Measurements from ENCODE around the gene NR2E1.

Gene NR2E1

DNA sequence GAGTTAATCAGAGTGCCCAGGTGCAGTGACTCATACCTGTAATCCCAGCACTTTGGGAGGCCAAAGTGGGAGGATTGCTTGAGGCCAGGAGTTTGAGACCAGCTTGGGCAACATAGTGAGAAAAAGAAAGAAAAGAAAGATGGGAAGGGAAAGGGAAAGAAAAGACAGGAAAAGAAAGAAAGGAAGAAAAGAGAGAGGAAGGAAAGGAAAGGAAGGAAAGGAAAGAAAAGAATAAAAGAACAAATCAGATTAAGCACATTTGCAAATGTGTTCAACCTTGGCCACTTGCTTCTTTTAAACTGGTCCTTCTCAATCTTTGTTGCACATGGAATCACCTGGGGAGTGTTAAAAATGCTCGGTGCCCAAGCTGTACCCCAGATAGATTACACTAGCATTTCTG lies 28.0 kb downstream of the NR2E1 start:
- peak overlapping the region in 1 of 2 experiments; percentile 13 for H3K4me3 ChIP-seq (ENCODE audit: low read depth in 1 of 2, low read length in 1 of 2)

DNA sequence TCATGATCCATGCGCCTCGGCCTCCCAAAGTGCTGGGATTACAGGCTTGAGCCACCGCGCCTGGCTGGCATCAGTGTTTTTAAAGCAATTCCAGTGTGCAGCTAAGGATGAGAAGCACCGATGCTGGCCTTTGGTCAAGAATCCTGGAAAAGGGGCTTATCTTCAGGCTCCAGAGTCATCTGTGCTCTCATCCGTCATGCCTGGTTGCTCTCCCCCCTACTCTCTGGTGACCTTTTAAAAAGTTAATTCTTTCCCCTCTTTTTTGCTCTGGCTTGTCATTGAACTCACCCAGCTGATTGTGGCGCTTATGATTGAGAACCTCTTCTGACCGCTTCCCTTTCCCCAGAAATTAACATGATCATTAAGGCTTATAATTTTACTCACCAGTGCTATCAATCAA lies 28.7 kb downstream of the NR2E1 start:
- Histone ChIP-seq H3K36me3 (no peaks in the 10 kb centered on the region), H3K4me3 (ENCODE audit: low read depth in 1 of 2, low read length in 1 of 2) (no peak overlapping the region), H3K9me3 (no peaks in the 10 kb centered on the region), H3K4me1 (ENCODE audit: control insufficient read depth in 1 of 2, insufficient read depth in 1 of 2, low read depth in 1 of 2, low read length in 1 of 2) (peaks cover 43 to 50% of the 10 kb centered on the region in 2 experiments), H3K27ac (no peak overlapping the region), H3K27me3 (no peaks in the 10 kb centered on the region)
- TF ChIP-seq, protein P1, sequence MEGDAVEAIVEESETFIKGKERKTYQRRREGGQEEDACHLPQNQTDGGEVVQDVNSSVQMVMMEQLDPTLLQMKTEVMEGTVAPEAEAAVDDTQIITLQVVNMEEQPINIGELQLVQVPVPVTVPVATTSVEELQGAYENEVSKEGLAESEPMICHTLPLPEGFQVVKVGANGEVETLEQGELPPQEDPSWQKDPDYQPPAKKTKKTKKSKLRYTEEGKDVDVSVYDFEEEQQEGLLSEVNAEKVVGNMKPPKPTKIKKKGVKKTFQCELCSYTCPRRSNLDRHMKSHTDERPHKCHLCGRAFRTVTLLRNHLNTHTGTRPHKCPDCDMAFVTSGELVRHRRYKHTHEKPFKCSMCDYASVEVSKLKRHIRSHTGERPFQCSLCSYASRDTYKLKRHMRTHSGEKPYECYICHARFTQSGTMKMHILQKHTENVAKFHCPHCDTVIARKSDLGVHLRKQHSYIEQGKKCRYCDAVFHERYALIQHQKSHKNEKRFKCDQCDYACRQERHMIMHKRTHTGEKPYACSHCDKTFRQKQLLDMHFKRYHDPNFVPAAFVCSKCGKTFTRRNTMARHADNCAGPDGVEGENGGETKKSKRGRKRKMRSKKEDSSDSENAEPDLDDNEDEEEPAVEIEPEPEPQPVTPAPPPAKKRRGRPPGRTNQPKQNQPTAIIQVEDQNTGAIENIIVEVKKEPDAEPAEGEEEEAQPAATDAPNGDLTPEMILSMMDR (IDR thresholded peaks at IDR 0.05): no peak

More for the DNA sequence above, 28.0 kb downstream of the NR2E1 start:
- peak overlapping the region; percentile 65 for H3K27ac ChIP-seq
- H3K36me3 ChIP-seq: no peaks in the 10 kb centered on the region
- peaks cover 5% of the 10 kb centered on the region for H3K27me3 ChIP-seq
- TF ChIP-seq, protein P1 (IDR thresholded peaks at IDR 0.05): no peak
- H3K9me3 ChIP-seq: no peaks in the 10 kb centered on the region
- H3K4me1 ChIP-seq (ENCODE audit: control insufficient read depth in 1 of 2, insufficient read depth in 1 of 2, low read depth in 1 of 2, low read length in 1 of 2): peaks cover 43 to 50% of the 10 kb centered on the region in 2 experiments

- peaks cover 43 to 50% of the 10 kb centered on the region in 2 experiments for H3K4me1 ChIP-seq (ENCODE audit: control insufficient read depth in 1 of 2, insufficient read depth in 1 of 2, low read depth in 1 of 2, low read length in 1 of 2)
- TF ChIP-seq, protein P1 (IDR thresholded peaks at IDR 0.05): no peak
- H3K27ac ChIP-seq: no peak overlapping the region
- H3K36me3 ChIP-seq: no peaks in the 10 kb centered on the region
- H3K27me3 ChIP-seq: no peaks in the 10 kb centered on the region
- H3K9me3 ChIP-seq: no peaks in the 10 kb centered on the region
- H3K4me3 ChIP-seq (ENCODE audit: low read depth in 1 of 2, low read length in 1 of 2): no peak overlapping the region
These were observed 29.4 kb downstream of the NR2E1 start for GRCh38 chr6:108195209-108195608.

DNA sequence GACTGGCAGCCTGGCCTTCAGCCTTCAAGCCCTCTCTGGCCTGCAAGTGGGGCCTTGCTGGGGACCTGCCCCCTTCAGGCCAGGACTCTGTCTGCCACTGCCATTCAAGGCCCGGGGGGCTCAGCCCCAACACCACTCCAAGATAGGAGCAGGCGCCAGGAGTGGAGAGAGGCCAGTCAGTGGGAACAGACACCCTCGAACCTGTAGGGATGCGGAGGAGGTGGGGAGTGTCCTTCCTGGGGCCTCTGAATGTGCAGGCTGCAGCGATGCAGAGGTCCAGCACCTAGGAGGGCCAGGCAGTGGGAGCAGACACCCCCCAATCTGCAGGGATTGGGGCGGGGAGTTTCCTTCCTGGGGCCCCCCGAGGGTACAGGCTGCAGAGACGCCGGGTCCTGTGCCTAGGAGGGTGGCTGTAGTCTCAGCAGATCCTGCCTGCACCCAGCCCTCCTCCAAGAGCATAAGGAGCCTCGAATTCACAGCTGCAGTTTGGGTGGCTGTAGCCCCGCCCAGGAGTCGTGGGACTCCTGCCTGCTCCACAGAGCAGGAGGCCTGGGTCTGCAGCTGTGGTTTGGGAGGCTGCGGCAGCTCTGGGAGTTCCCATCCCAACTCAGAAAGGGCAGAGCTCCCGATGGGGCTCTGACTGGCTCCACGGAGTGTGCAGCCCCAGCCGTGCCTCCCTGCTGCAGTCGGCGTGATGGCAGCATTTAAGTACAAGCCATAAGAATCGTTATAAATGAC lies 33.1 kb downstream of the NR2E1 start:
- H3K4me3 ChIP-seq (ENCODE audit: low read depth in 1 of 2, low read length in 1 of 2): no peak overlapping the region
- H3K4me1 ChIP-seq (ENCODE audit: control insufficient read depth in 1 of 2, insufficient read depth in 1 of 2, low read depth in 1 of 2, low read length in 1 of 2): peaks cover 22 to 27% of the 10 kb centered on the region in 2 experiments
- TF ChIP-seq, protein P1 (IDR thresholded peaks at IDR 0.05): no peak
- H3K36me3 ChIP-seq: peaks cover 15% of the 10 kb centered on the region
- H3K27me3 ChIP-seq: no peaks in the 10 kb centered on the region
- no peaks in the 10 kb centered on the region for H3K9me3 ChIP-seq
- H3K27ac ChIP-seq: no peak overlapping the region

- TF ChIP-seq, protein P1 (IDR thresholded peaks at IDR 0.05): no peak
- H3K27ac ChIP-seq: no peak overlapping the region
These were observed 34.4 kb downstream of the NR2E1 start for GRCh38 chr6:108200186-108200585.

More at GRCh38 chr6:108200186-108200585, 34.4 kb downstream of the NR2E1 start:
- Histone ChIP-seq H3K4me3 (ENCODE audit: low read depth in 1 of 2, low read length in 1 of 2) (no peak overlapping the region), H3K9me3 (no peaks in the 10 kb centered on the region), H3K4me1 (ENCODE audit: control insufficient read depth in 1 of 2, insufficient read depth in 1 of 2, low read depth in 1 of 2, low read length in 1 of 2) (peaks cover 10 to 15% of the 10 kb centered on the region in 2 experiments), H3K27me3 (no peaks in the 10 kb centered on the region), H3K36me3 (peaks cover 15% of the 10 kb centered on the region)
